Activated gamma-delta T cell (primary cell): ENCODE data around the gene FGGY.

Experiments
- DNase-seq: peaks from one replicate; lab custom pipeline; 2025; lab: John Stamatoyannopoulos, UW

FGGY gene

DNA sequence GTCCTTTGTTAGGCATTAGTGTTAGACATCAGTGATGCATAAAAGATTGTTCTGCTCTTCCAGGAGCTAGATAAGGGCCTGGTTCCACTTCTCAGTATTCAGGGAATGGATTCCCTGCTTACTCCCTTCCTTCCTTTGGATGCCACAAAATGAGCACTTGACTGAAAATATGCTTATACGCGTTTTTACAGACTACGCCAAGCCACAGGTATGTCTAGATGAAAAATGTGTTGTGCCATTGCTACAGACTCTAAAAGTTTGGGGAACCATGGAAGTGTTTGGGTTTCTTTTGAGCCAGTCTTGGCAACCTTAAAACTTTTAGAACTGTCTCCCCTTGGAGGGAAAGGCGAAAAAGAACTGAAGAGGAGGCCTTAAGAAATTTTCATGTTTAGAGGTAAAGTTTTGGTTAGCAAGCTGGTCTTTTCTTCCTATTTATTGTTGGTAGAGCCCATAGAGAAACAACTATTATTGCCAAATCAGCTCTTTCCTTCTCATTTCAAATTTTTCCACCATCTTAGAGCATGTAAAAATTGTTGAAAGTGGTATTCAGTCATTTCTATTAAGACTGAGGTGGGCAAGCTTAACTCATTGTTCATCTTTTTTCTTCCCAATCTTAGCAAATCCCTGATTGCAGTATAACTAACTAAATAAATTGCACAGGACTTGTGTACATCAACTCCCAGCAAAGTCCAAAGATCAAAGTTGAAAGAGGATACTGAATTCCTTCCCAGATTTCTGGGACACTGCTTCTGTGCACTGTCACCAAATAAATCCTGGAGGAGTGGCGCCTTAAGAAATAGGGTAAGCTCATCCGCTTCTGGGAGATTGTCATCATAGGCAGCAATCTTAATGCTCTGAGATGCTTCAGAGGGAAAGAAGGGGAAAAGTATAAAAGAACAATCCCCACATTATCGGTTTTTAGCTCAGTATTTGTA, 18.9 kb downstream of the FGGY start:
- DNase-seq: no peak

DNA sequence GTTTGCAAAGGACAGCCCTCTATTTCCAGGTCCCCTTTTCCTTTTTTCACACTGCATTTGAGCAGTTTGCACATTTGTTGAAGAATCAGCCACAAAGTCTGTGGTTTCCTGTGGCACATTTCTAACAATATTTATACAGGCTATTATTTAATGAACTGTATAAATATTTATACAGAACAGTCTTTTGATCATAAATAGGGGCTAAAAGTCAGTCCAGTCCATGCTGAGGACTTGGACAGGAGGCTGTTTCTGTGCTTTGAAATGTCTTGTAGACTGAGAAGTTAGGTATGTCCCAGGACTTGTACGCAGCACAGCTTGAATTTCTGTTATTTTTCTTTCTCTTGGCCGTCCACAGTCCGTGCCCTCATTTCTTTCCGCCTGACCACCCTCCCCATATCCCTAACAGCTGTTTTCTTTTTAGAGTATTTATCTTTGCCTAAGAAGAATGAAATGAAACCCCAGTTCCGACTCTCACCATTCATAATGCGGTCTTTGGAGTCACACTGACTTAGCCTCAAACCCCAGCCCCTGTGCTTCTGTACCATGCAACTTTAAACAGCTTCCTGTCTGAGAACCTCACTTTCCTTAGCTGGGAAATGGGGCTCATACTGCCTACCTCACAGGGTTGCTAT, 19.7 kb downstream of the FGGY start:
- no peak for DNase-seq

DNA sequence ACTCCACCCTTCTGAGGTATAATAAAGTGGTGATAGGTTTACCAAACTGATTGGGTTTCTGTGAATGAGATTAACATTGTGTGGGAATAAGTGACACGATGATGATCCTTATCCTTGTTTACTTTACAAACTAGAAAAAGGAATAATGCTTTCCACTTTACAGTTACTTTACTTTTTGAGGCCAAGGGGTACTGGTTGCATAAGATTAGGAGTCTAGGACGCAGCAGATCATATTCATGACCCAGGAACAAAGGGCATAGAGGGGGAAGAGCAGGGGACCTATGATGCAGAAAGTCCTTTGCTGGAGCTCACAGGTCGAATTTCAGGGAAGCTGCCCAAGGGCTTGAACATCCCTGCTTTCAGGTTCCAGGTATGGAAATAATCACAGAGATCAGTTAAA, 20.4 kb downstream of the FGGY start:
- DNase-seq: no peak

DNA sequence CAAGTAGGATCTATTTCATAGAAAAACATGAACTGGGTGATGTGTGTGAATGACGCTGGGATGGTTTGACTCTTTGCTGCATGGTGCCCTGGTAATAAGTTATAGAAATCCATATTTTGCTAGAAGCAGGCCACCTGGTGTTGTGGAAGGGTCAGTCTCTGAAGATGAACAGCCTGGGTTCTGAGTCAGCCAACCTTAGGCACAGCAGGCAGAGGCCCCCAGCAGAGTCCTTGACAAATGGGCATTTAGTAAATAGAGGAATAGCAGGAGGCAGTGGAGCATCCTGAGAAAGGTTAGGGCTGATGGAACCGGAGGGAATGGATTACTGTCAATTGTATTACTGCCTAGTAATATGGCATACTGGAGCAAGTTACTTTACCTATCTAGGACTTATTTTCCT, 20.9 kb downstream of the FGGY start:
- no peak for DNase-seq

DNA sequence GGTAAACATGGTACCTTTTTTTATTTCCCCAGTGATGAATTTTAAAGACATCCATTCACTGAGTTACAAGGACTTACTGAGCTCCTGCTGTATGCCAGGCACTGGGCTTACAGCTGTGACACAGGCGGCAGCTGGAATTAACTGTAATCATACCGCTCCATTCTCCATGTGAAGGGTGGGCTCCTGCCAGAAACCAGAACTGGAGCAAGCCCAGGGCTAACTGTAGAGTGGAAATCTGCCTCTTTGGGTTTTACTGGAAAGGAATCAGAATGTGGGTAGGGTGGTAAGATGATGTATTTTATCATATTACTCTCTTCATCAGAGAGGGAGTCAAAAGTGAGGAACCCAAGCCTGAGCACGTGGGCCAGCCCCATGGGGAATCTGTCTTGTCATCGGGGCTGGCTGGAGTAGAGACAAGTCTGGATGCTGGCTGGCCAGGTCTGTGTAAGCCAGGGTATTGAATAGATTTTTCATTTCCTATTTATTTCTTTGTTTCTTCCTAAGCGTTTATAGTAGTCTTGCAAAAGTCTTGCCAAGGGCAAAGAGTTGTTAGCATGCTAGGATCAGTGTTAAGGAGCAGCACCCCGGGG, 21.5 kb downstream of the FGGY start:
- DNase-seq: no peak

DNA sequence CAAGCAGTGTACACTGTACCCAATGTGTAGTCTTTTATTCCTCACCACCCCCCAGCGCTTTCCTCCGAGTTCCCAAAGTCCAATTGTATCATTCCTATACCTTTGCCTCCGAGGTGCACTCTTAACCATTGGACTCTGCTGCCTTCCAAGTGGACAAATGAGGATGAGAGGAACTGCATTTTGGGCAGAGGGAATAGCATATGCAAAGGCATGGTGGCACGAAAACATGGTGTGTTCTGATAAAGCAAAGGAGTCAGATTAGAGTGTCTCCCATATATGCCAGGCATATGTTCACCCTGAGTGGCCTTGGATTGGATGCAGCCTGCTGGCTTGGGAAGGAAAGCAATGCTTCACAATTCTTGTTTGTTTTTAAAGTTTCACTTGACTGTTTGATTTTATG, 25.5 kb downstream of the FGGY start:
- no peak for DNase-seq

DNA sequence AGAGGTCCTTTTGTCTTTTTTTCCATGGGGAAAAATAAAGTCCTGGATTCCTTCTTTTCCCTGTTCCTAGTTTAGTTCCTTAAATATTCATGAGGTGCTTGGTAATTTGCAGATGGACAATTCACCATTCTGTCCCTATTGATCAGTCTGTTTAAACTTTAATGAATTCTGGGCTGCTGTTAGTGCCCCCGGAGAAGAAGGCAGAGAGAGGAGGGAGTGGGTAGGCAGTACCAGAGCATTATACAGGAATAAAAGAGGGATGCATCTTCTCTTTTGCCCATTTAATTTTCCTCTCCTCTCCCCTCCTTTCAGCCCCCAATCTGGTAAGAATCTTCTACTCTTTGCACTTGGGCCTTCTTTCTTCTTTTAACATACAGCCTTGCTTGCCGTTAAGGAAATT, 25.9 kb downstream of the FGGY start:
- DNase-seq: no peak

DNA sequence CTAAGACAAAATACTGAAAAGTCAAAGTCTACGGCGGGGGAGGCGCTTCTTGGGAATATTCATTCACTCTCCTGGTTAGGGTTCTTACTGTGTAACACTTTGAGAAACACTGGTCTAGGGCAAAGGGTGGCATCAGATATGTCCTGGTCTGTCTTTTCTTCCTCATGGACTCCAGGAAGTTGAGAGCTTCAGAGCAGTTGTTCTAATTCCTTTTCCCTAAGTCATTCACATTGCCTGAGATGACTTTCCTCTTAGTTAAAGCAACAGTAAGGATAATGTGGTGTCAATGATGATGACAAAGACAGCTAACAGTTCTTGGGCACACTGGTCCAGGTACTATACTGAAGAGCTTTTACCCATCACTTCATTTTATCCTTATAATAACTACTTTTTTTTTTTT, 27.0 kb downstream of the FGGY start:
- DNase-seq: no peak

DNA sequence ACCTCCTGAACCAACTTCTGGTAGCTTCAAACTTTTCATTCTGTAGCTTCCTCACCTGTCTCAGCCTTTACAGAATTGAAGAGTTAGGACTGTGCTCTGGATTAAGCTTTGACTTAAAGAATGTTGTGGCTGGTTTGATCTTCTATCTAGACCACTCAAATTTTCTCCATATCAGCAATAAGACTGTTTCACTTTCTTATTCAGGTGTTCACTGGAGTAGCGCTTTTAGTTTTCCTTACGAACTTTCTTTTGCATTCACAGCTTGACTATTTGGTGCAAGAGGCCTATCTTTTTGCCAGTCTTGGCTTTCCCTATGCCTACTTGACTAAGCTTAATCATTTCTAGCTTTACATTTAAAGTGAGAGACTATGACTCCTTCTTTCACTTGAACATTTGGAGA, 31.5 kb downstream of the FGGY start:
- no peak for DNase-seq

DNA sequence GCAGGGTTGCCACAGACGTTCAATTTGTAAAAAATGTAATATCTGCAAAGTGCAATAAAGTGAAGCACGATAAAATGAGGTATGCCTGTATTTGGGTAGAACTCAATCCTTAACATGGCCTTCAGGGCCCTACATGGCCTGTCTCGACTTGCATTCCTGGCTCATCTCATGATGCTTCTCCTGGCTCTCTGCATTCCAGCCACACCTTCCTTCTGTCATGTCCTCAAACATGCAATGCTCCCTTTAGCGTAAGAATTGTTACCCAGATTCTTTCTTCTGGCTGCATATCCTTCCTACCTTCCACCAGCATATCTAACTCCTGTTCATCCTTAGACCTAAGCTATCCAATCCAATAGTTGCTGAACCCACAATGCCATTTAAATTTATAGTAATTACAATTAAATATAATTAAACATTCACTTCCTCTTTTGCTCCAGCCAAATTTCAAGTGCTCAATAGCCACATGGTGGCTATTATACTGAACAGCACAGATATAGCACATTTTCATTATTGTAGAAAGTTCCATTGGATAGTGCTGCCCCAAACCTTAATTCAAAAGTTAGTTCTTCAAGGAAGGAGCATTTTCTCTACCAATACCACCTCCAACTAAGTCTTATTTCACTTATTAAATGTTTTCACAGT, 32.6 kb downstream of the FGGY start:
- DNase-seq: no peak

DNA sequence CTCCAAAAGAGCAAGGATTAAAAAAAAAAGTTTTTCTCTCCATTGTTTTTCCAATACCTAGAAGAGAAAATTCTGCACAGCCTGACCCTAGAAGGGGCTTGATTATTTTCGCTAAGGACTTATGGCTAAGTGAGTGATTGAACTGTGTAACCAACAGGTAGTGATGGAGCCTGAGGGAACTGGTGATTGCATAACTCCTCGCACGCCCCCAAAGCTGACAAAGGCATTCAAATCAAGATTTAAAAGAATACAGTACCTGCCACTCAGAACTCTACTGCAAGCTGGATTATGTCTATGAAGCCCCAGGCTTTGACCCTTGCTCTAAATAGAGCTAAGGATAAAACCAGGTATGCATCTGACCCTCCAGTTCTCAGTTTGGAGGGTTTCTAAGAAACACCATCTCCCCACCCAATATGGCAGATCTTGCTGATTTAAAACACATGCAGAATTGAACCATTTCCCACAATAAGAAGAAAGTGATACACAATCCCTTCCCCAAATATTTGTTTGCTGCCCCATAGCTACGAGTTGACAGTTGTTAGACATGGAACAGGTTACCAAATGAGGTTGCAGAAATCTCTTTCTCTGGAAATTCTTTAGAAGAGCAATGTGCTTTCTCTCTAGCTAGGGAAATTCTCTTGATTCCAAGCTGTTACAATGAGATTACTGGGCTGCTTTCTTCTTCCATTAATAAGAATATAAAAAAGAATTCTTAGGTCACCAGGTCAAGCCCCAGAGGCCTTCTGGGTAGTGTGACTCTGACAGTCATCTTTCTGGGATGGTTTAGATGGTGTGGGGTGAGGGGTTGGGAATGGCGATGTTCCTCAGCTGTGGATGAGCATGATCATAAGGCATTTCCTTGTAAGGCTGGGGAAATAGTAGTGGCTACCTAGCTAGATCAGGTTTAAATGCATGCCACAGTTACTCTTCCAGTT, 35.1 kb downstream of the FGGY start:
- no peak for DNase-seq

DNA sequence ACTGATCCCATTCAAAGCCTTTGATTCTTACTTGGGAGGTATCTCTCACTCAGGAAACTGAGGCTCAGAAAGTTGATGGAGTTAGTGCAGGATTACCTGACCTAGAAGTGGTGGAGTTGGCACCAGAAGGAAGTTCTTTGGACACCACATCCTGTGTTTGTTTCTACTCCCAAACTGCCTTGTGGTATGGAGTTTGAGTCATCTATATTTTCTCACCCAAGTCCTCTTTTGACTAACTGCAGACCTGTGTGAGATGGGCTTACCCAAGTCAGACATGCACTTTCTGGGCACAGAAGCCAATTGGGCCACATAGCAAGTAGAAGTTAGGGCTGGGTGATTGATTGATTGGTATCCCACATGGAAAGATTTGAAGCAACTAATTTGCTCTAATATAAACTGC, 36.1 kb downstream of the FGGY start:
- no peak for DNase-seq

DNA sequence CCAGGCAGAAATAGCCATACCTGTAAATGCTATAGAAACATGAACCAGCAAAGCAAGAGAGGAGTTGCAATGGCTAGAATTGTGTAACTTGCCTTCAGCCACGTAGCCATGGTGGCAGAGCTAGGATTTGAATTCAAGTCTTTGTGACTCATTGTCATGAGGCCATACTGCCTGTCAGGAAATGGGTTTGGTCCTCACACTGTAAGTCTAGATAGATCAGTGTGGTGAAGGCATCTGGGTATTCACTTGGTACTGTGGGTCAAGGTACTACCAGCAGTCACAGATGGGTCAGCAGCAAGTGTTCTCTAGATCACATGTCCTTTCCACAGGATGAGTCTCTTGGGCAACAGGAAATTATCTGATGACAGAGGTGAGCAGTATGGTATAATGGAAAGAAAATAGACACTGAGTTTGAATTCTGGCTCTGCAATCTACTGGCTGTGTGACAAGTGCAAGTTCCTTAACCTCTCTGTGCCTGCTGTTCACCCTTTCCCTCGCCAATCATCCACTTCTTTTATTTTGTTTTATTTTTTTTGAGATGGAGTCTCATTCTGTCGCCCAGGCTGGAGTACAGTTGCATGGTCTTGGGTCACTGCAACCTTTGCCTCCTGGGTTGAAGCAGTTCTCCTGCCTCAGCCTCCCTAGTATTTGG, 36.9 kb downstream of the FGGY start:
- DNase-seq: no peak

DNA sequence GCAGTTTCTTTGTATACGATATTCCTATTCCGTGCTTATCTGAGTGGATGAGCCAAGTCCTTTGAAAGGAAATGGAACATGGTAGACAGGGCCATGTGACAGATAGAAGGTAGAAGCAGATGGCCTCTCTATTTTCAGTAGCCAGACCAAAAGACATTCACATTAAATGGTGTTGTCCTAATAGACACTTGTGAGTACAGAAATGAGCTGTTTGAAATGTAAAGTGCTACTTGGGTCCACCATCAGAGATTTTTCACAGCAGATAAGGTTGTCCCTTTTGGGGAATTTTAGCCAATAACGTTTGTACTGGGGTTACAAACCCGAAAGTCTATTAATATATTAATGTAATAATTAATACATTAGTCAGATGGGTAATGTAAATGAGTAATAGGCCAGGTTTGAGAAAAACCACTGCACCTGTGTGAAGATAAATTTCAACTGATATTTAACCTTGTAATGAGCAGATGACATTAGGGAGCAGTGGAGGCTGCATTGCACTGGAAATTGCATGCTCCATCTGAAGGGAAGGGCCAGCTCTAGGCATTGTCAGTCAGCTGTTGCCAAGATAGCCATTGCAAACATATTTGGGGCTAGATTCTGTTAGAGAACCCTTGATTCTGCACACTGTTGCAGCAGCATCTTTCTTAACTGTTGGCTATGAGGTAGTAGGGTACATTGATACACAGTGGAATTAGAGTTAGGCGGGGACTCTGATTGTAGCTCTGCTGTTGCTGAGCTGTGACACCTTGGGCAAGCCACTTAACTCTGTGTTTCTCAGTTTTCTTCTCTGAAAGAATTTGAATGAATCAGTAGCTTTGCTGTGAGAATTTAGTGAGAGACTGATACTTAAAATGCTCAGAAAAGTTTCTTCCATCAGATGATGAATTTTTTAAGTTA, 43.8 kb downstream of the FGGY start:
- DNase-seq: no peak

DNA sequence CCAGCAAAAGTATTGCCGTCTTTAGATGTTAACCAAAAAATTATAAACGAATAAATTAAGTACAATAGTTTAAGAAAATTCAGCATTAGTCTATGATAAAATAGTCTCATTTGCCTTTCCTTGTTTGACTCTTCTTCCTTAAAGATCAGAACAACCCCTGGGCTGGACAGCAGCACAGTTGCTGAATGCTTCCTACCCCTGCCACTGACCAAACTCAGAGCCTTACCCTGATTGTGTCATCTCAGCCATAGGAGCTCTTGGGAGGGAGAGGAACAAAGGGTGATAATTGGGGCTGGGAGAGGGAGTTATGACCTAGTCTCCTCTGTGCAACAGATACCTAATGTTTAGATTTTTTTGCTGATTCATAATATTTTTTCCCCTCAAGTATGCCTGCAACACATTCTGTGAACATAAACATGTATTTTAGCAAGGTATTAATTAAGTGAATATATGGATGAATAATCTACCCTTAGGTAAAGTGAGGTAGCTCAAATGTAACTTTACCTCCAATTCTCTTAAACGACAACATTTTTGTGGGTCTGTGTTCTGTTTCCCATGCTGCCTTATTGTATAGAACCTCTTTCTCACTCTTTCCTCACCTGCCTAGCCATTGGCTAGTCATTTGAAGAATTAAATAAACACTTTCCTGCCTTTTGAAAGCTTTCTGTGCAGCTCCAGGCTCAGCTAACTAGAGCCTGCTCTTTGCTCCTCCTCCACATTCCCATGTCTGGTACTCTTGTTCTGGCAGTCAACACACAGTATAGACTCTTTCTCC, 46.1 kb downstream of the FGGY start:
- no peak for DNase-seq

DNA sequence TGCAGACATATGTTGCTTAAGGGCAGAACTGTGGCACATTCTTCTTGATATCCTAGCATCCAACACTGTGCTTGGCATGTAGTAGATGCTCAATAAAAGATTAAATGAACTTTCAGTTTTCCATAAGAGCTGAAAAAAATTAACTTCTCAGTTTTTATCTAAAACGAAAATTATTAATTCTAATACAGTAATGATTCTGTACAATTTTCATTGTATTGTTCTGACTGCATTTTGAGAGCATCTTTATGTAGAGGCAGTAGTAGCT, 46.6 kb downstream of the FGGY start:
- DNase-seq: no peak

DNA sequence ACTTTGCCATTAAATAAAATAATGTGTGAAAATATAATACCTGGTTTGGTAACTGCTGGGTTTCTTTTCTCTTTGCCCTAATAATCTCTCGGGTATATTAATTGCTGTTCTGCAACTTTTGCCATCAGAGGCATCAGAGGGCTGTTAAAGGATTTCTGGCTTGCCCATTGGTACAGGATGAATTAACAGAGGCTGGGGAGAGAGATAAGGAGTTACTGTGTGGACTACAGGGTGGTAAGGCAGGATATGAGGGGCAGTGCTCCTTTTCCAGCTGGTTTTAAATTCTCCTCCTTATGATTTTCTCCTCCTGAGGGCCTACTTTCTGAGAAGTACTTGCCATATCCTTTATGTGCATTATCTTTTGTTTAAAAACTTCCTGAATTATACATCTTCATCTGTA, 48.3 kb downstream of the FGGY start:
- DNase-seq: no peak

DNA sequence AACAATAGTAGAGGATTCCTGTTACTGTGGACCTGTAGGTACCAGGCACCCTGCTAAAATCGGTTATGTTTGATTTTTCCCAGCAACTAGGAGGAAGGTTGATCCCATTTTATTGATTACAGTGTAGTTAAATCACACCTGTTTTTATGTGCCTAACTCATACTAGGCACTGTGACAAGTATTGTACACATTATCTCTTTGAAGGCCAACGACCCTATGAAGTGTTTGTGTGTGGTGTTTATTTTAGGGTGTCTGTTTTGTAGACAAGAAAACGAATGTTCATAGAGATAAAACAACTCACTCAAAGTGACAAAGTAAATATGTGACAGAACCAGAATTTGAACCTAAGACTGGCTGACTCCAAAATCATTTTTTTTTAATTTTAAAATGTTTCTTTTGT, 49.5 kb downstream of the FGGY start:
- no peak for DNase-seq

DNA sequence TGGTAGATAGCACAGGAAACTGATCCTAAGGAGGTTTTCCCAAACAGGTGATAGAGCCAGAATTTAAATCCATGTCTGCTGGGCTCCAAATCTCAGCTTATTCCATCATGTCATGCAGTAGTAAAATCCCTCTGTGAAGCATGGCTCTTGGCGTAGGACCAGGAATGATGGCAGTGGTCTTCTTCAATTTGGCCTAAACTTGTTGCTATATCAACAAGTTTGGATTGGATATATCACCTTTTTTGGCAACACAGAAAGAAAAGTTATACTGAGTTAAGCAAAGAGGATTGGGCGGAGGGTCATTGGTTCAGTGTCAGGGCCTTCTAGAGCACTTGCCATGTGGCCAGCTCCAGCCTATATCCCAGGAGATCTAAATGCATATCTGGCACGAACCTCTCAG, 52.2 kb downstream of the FGGY start:
- DNase-seq: no peak

DNA sequence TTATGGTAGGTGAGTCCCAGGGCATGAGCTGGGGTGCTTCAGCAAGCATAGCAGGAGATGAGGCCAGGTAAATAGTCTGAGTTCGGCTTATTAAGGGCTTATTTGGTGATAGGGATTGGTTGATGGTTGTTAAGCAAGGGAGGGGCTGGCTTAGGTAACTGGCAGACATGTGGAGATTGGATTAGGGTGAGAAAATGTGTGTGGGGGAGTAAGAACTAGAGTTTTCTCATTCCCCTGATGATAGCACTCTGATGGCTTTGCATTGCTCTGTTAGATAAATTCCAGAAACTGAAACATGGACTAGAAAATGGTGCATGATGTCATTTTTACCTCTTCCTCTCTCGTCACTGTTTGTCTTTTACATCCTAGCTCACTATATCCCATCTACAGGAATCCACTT, 53.6 kb downstream of the FGGY start:
- no peak for DNase-seq
